ENCODE data around the gene MRPL11. TPM values are rescaled to one million over a fixed set of nuclear protein-coding genes. Genes with fewer than 3 reads are reported as not detected.
"Not testable (repeated sequence)": the region's sequence is repeated elsewhere in the genome, so short reads cannot be mapped to it uniquely, and the experiment has no call there.

The MRPL11 gene
- polyA plus RNA-seq, 1 experiment, result 43.1 TPM

GRCh38 chr11:66443602-66444001 is 5.0 kb upstream of the MRPL11 start:
- DNase-seq (ENCODE audit: low read depth, low spot score), result peak; percentile 58
- Histone ChIP-seq H3K27me3 (ENCODE audit: control insufficient read depth, insufficient read depth, low read length) (peaks cover 10% of the 10 kb centered on the region), H3K9me3 (ENCODE audit: control insufficient read depth, insufficient read depth, low read length) (peaks cover 9% of the 10 kb centered on the region), H3K27ac (ENCODE audit: low read depth, low read length) (peak overlapping the region; percentile 61), H3K4me3 (ENCODE audit: low read depth, low read length) (no peak overlapping the region)
- TF ChIP-seq, protein P1, sequence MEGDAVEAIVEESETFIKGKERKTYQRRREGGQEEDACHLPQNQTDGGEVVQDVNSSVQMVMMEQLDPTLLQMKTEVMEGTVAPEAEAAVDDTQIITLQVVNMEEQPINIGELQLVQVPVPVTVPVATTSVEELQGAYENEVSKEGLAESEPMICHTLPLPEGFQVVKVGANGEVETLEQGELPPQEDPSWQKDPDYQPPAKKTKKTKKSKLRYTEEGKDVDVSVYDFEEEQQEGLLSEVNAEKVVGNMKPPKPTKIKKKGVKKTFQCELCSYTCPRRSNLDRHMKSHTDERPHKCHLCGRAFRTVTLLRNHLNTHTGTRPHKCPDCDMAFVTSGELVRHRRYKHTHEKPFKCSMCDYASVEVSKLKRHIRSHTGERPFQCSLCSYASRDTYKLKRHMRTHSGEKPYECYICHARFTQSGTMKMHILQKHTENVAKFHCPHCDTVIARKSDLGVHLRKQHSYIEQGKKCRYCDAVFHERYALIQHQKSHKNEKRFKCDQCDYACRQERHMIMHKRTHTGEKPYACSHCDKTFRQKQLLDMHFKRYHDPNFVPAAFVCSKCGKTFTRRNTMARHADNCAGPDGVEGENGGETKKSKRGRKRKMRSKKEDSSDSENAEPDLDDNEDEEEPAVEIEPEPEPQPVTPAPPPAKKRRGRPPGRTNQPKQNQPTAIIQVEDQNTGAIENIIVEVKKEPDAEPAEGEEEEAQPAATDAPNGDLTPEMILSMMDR (IDR thresholded peaks at IDR 0.05; ENCODE audit: low read depth, low read length), result no peak
- ChIA-PET POLR2A (no interaction called here), CTCF (no interaction called here)

- POLR2A ChIA-PET; H3K27me3 ChIP-seq (ENCODE audit: control insufficient read depth, insufficient read depth, low read length); H3K9me3 ChIP-seq (ENCODE audit: control insufficient read depth, insufficient read depth, low read length); H3K27ac ChIP-seq (ENCODE audit: low read depth, low read length); H3K4me3 ChIP-seq (ENCODE audit: low read depth, low read length); DNase-seq (ENCODE audit: low read depth, low spot score): not testable (repeated sequence)
- CTCF ChIA-PET, result interaction anchor here (2.2 kb wide), 1 partner anchor 54 kb away, joined by 5 read pairs; no protein-coding TSS in a partner anchor
Measured at GRCh38 chr11:66440940-66441282, 2.3 kb upstream of the MRPL11 start.

- POLR2A ChIA-PET, result interaction anchor here (2.0 kb wide), 1 partner anchor 19 kb away, joined by 5 read pairs; the partner anchor contains the start of gene NPAS4
- not testable (repeated sequence) for H3K27me3 ChIP-seq (ENCODE audit: control insufficient read depth, insufficient read depth, low read length); H3K4me3 ChIP-seq (ENCODE audit: low read depth, low read length); H3K27ac ChIP-seq (ENCODE audit: low read depth, low read length); H3K9me3 ChIP-seq (ENCODE audit: control insufficient read depth, insufficient read depth, low read length); DNase-seq (ENCODE audit: low read depth, low spot score)
- CTCF ChIA-PET, result interaction anchor here (0.6 to 2.2 kb wide), 3 partner anchors 10 to 54 kb away, joined by 3 to 6 read pairs (median 5); no protein-coding TSS in a partner anchor
Measured at GRCh38 chr11:66440101-66440939, 1.7 kb upstream of the MRPL11 start.

GRCh38 chr11:66437979-66438503 is 607 bp downstream of the MRPL11 start:
- CTCF ChIA-PET, result interaction anchor here (0.5 to 1.9 kb wide), 8 partner anchors 9 to 127 kb away, joined by 3 to 18 read pairs (median 4); no protein-coding TSS in a partner anchor

DNA sequence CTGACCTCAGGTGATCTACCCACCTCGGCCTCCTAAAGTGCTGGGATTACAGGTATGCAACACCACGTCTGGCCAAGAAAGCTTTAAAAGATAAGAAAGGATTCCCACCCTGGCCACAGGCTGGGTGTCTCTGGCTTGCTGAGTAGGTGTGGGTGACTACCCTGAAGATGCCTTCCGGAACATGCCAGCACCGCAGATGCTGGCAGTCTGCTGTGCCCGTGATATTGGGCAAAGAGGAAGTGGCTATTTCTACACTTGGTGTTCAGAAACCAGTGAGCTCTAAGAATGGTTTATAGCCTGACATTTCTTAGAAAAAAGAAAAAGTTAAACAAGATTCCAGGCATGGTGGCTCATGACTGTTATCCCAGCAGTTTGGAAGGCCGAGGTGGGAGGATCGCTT is 6.1 kb downstream of the MRPL11 start:
- POLR2A ChIA-PET, result interaction anchor here (0.9 kb wide), 1 partner anchor 24 kb away, joined by 6 read pairs; no protein-coding TSS in a partner anchor

More at GRCh38 chr11:66437979-66438503, 607 bp downstream of the MRPL11 start:
- no peak for DNase-seq (ENCODE audit: low read depth, low spot score)
- H3K4me3 ChIP-seq (ENCODE audit: low read depth, low read length), result peak overlapping the region; percentile 81
- no peak overlapping the region for H3K27ac ChIP-seq (ENCODE audit: low read depth, low read length)
- TF ChIP-seq, protein P1 (IDR thresholded peaks at IDR 0.05; ENCODE audit: low read depth, low read length), result no peak
- H3K9me3 ChIP-seq (ENCODE audit: control insufficient read depth, insufficient read depth, low read length), result peaks cover 4% of the 10 kb centered on the region; the same call in 1 of the 2 replicates
- POLR2A ChIA-PET, result interaction anchor here (1.1 to 2.0 kb wide), 4 partner anchors 17 to 240 kb away, joined by 3 to 11 read pairs (median 6); partner anchors contain the start of genes DPP3, NPAS4, RBM4B and YIF1A
- H3K27me3 ChIP-seq (ENCODE audit: control insufficient read depth, insufficient read depth, low read length), result no peaks in the 10 kb centered on the region

DNA sequence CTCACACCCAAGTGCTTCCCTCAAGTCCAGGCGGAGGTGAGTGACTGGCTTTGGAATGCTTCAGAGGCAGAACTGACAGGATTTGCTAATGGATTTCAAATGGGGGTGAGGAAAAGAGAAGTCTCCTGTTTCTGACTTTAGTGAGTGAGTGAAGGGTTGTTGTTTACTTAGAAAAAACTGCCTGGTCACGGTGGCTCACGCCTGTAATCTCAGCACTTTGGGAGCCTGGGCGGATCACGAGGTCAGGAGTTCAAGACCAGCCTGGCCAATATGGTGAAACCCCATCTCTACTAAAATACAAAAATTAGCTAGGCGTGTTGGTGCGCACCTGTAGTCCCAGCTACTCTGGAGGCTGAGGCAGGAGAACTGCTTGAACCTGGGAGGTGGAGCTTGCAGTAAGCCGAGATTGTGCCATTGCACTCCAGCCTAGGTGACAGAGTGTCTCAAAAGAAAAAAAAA is 6.7 kb downstream of the MRPL11 start:
- POLR2A ChIA-PET, result interaction anchor here (0.9 kb wide), 1 partner anchor 23 kb away, joined by 6 read pairs; no protein-coding TSS in a partner anchor
- not testable (repeated sequence) for H3K9me3 ChIP-seq (ENCODE audit: control insufficient read depth, insufficient read depth, low read length); H3K27me3 ChIP-seq (ENCODE audit: control insufficient read depth, insufficient read depth, low read length); DNase-seq (ENCODE audit: low read depth, low spot score); H3K4me3 ChIP-seq (ENCODE audit: low read depth, low read length); H3K27ac ChIP-seq (ENCODE audit: low read depth, low read length)
- CTCF ChIA-PET, result interaction anchor here (0.8 to 2.2 kb wide), 2 partner anchors 23 to 33 kb away, joined by 3 to 12 read pairs; no protein-coding TSS in a partner anchor

More for the DNA sequence above, 6.1 kb downstream of the MRPL11 start:
- CTCF ChIA-PET, result interaction anchor here (0.7 to 2.2 kb wide), 5 partner anchors 14 to 43 kb away, joined by 3 to 12 read pairs (median 3); no protein-coding TSS in a partner anchor
- Histone ChIP-seq H3K27ac (ENCODE audit: low read depth, low read length) (no peak overlapping the region), H3K27me3 (ENCODE audit: control insufficient read depth, insufficient read depth, low read length) (no peaks in the 10 kb centered on the region), H3K4me3 (ENCODE audit: low read depth, low read length) (no peak overlapping the region), H3K9me3 (ENCODE audit: control insufficient read depth, insufficient read depth, low read length) (no peaks in the 10 kb centered on the region)
- DNase-seq (ENCODE audit: low read depth, low spot score), result no peak
- TF ChIP-seq, protein P1 (IDR thresholded peaks at IDR 0.05; ENCODE audit: low read depth, low read length), result no peak

DNA sequence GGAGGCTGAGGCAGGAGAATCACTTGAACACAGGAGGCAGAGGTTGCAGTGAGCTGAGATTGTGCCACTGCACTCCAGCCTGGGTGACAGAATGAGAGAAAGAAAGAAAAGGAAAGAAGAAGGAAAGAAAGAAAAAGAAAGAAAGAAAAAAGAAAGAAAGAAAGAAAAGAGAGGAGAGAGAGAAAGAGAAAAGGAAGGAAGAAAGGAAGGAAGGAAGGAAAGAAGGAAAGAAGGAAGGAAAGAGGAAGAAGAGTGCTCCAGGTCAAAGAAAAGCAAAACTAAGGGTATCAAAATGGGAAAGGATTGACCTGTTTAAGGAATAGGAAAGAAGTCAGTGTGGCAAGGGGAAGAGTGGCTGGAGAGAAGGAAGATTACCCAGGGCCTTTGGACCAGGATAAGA is 7.4 kb downstream of the MRPL11 start:
- H3K27ac ChIP-seq (ENCODE audit: low read depth, low read length); H3K27me3 ChIP-seq (ENCODE audit: control insufficient read depth, insufficient read depth, low read length); H3K4me3 ChIP-seq (ENCODE audit: low read depth, low read length); DNase-seq (ENCODE audit: low read depth, low spot score); H3K9me3 ChIP-seq (ENCODE audit: control insufficient read depth, insufficient read depth, low read length); POLR2A ChIA-PET: not testable (repeated sequence)
- CTCF ChIA-PET, result interaction anchor here (0.8 to 1.4 kb wide), 4 partner anchors 23 to 45 kb away, joined by 4 to 26 read pairs (median 8); no protein-coding TSS in a partner anchor

All from AG04450 (cell line).